Measurements from ENCODE around the gene HINFP. TPM values are rescaled to one million over a fixed set of nuclear protein-coding genes. Genes with fewer than 3 reads are reported as not detected.

HINFP gene
- total RNA-seq, 1 donor from 2014 or later, result 19.2 TPM

Other genes starting within 250 kb of the HINFP start
- not detected in 2 replicates for gene CXCR5, start 237.7 kb upstream of the HINFP start, total RNA-seq
- gene BCL9L, start 195.7 kb upstream of the HINFP start, total RNA-seq, result 7.1 and 18.8 TPM in 2 replicates
- gene UPK2, start 165.3 kb upstream of the HINFP start, total RNA-seq, result not detected in 2 replicates
- not detected in 2 replicates for gene FOXR1, start 149.8 kb upstream of the HINFP start, total RNA-seq
- 9.7 and 21.6 TPM in 2 replicates for gene CENATAC, start 123.4 kb upstream of the HINFP start, total RNA-seq
- gene RPS25, start 103.2 kb upstream of the HINFP start, total RNA-seq, result 1,092 and 1,791 TPM in 2 replicates
- gene TRAPPC4, start 102.8 kb upstream of the HINFP start, total RNA-seq, result 90.2 and 116 TPM in 2 replicates
- gene SLC37A4, start 90.7 kb upstream of the HINFP start, total RNA-seq, result 18.4 and 27.3 TPM in 2 replicates
- gene HYOU1, start 64.4 kb upstream of the HINFP start, total RNA-seq, result 194 and 353 TPM in 2 replicates
- gene VPS11, start 53.8 kb upstream of the HINFP start, total RNA-seq, result 24.6 and 25.7 TPM in 2 replicates
- gene HMBS, start 36.7 kb upstream of the HINFP start, total RNA-seq, result 3.4 and 11.2 TPM in 2 replicates
- gene DPAGT1, start 19.7 kb upstream of the HINFP start, total RNA-seq, result 21.3 and 50.6 TPM in 2 replicates
- gene C2CD2L, start 14.2 kb upstream of the HINFP start, total RNA-seq, result 2.2 and 5.6 TPM in 2 replicates
- 0.05 and 0.17 TPM in 2 replicates for gene ABCG4, start 27.5 kb downstream of the HINFP start, total RNA-seq
- 18.4 and 22.0 TPM in 2 replicates for gene NLRX1, start 47.1 kb downstream of the HINFP start, total RNA-seq
- not detected in 2 replicates for gene NHERF4, start 63.9 kb downstream of the HINFP start, total RNA-seq
- 13.8 and 22.8 TPM in 2 replicates for gene CBL, start 84.8 kb downstream of the HINFP start, total RNA-seq
- 1,172 and 1,718 TPM in 2 replicates for gene MCAM, start 195.6 kb downstream of the HINFP start, total RNA-seq
- gene RNF26, start 212.9 kb downstream of the HINFP start, total RNA-seq, result 3.2 and 16.8 TPM in 2 replicates
- gene C1QTNF5, start 219.3 kb downstream of the HINFP start, total RNA-seq, result 60.2 and 127 TPM in 2 replicates
- gene MFRP, start 225.1 kb downstream of the HINFP start, total RNA-seq, result not detected in 2 replicates

All from dermis blood vessel endothelial cell (primary cell).